MM.1S (cell line): ENCODE measurements around the gene TMEM207.

Source experiments
- EZH2phosphoT487 ChIP-seq: fragments of 300-600 bp; sonication (generic); IDR thresholded peaks from 2 replicates; pipeline ENCODE4 v1.6.1; 2018; ENCODE audit warnings: antibody characterized with exemption, low read length
- TF ChIP-seq, protein P1 (sequence below): fragments of 300-600 bp; sonication (generic); IDR thresholded peaks from 2 replicates; pipeline ENCODE4 v1.5.1; 2016; ENCODE audit warnings: antibody characterized with exemption, low read length, mixed read lengths

DNA sequence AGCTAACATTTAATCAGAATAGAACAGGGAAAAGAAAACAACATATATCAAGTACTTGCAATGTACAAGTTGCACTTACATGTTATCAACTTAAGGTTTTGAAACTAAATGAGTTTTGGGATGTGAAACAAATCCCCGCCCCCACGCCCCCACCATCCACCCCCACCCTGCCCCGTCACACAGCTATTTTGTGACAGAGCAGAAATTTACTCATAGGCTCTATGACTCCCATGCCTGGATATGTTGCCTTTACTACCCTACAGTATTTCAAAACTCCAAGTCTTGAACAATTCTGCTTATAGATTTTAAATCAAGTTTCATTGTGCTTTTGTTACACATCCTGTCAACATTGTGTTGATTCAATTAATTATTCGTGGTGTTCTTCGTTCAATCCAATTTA, 46.1 kb upstream of the TMEM207 start:
- TF ChIP-seq, protein P1, sequence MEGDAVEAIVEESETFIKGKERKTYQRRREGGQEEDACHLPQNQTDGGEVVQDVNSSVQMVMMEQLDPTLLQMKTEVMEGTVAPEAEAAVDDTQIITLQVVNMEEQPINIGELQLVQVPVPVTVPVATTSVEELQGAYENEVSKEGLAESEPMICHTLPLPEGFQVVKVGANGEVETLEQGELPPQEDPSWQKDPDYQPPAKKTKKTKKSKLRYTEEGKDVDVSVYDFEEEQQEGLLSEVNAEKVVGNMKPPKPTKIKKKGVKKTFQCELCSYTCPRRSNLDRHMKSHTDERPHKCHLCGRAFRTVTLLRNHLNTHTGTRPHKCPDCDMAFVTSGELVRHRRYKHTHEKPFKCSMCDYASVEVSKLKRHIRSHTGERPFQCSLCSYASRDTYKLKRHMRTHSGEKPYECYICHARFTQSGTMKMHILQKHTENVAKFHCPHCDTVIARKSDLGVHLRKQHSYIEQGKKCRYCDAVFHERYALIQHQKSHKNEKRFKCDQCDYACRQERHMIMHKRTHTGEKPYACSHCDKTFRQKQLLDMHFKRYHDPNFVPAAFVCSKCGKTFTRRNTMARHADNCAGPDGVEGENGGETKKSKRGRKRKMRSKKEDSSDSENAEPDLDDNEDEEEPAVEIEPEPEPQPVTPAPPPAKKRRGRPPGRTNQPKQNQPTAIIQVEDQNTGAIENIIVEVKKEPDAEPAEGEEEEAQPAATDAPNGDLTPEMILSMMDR, result no peak
- TF ChIP-seq EZH2phosphoT487, result no peak
